GM23248 (cell line): Measurements from ENCODE around the gene TRPV4.

Source experiments
- EZH2 ChIP-seq: fragments of 200-600 bp; sonication (generic); IDR thresholded peaks from 2 replicates; pipeline ENCODE4 v1.6.1; 2018; ENCODE audit warnings: antibody characterized with exemption, mild to moderate bottlenecking; ENCODE audit not compliant: insufficient read depth, poor library complexity, severe bottlenecking
- EZH2phosphoT487 ChIP-seq: fragments of 200-600 bp; sonication (generic); IDR thresholded peaks from 2 replicates; pipeline ENCODE4 v1.6.1; 2018; ENCODE audit warnings: antibody characterized with exemption, moderate library complexity, mild to moderate bottlenecking, low read depth; ENCODE audit not compliant: insufficient read depth

DNA sequence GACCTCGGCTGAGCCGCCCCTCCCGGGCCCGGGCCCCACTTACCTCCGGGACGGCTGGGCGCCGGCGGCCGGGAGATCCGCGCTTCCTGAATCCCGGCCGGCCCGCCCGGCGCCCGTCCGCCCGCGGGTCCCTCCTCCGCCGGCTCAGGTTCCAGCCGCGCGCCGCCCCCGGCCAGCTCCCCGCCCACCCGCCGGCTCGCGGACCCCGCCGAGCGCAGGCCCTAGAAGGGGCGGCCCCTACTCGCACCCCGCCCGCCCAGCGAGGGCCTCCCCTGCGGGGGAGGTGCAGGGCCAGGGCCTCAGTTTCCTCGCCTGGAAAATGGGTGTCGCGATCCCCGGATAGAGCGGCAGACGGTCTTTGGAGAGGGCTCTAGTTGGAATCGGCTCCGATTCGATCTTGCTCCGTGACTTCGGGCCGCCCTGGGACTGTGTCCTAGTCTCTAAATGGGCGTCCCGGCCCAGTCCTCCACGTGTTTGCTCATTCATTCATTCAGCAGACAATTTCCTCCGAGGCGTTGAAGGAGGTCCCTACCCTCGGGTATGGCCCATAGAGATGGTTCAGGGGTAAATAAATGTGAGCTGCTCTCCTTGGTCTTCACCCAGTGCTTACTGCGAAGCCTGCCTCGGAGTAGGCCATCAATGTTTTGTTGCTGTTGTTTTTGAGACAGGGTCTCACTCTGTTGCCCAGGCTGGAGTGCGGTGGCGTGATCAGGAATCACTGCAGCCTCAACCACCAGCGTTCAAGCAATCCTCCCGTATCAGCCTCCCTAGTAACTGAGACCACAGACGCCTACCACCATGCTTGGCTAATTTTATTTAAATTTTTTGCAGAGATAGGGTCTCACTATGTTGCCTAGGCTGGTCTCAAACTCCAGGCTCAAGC, at the start of gene TRPV4:
- TF ChIP-seq EZH2phosphoT487 = no peak
- no peak for TF ChIP-seq EZH2
